ENCODE results near the gene INA.
"Not testable (repeated sequence)": the region's sequence is repeated elsewhere in the genome, so short reads cannot be mapped to it uniquely, and the experiment has no call there.

INA gene

DNA sequence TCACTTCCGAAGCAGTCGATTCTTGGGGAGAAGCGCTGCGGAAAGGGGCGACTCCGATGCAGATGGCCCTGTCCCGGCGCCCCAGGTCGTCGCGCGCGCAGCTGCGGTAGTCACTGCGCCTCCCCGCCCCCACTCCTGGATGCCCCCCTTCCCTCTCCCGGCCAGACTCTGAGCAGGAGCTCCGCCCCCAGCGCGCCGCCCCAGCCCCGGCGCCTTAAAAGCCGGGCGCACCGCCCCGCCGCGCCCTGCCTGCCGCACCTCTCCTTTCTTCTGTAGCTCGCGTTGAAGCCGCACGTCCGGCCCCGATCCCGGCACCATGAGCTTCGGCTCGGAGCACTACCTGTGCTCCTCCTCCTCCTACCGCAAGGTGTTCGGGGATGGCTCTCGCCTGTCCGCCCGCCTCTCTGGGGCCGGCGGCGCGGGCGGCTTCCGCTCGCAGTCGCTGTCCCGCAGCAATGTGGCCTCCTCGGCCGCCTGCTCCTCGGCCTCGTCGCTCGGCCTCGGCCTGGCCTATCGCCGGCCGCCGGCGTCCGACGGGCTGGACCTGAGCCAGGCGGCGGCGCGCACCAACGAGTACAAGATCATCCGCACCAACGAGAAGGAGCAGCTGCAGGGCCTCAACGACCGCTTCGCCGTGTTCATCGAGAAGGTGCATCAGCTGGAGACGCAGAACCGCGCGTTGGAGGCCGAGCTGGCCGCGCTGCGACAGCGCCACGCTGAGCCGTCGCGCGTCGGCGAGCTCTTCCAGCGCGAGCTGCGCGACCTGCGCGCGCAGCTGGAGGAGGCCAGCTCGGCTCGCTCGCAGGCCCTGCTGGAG, at the start of gene INA:
INA (plus strand) TSS at position 243 of the 817 bp plus-strand sequence; CDS start at position 317, 74 bp downstream.
- no peak for DNase-seq (ENCODE audit: low spot score)

DNA sequence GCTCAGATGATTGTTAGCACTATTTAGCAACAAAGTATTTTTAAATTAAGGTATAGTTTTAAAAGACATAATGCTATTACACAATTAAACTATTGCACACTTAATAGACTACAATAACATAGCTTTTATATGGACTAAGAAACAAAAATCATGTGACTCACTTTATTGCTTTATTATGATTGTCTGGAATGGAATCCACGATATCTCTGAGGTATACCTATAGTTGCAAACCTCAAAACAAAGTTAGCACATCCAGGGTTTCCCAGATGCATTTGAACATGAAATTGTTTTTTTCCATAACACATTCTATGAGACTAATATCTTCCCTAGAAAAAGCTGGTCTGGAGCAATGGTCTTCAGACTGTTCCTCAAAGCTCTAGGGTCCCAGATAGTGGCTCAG, 49.5 kb upstream of the INA start:
- DNase-seq (ENCODE audit: low spot score): no peak

DNA sequence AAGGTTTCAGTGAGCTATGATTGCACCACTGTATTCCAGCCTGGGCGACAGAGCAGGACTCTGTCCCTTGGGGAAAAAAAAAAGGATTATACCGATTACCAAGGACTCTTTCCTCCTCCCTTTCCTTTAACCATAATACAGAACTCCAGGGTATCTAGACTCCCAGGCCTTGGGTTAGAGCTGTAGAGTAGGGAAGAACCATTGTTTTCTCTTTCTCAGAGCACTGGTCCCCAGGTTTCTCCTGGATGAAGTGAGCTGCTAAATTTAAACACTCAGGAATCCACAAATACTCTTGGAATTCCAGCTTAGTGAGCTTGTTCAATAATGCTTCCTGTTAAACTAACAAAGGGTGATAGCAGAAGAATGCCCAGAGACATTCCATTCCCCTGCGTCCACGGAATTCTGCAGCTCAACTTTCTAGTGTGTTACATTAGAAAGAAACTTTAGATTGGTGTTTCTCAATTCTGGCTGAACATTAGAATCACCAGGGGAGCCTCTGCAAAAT, 45.8 kb upstream of the INA start:
- no peak for DNase-seq (ENCODE audit: low spot score)

DNA sequence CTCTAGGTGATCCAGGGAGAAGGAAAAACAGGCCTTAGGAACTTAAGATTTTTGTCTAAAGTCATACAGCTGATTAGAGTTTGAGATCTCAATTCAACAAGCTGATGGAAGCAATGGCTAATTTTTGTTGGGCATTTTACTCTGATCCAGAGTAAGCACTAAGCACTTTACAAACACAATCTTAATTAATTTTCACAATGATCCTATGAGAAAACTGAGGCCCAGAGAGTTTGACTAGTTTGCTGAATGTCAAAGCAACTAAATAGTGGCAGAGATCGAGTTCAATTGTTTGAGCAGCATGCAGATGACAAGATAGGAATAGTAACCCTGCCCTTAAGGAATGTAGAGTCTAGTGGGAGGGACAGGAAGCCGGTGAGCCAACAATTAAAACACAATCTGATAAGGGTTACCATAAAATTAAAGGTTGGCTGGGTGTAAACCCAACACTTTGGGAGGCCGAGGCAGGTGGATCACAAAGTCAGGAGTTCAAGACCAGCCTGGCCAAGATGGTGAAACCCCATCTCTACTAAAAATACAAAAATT, 44.7 kb upstream of the INA start:
- DNase-seq (ENCODE audit: low spot score): no peak

DNA sequence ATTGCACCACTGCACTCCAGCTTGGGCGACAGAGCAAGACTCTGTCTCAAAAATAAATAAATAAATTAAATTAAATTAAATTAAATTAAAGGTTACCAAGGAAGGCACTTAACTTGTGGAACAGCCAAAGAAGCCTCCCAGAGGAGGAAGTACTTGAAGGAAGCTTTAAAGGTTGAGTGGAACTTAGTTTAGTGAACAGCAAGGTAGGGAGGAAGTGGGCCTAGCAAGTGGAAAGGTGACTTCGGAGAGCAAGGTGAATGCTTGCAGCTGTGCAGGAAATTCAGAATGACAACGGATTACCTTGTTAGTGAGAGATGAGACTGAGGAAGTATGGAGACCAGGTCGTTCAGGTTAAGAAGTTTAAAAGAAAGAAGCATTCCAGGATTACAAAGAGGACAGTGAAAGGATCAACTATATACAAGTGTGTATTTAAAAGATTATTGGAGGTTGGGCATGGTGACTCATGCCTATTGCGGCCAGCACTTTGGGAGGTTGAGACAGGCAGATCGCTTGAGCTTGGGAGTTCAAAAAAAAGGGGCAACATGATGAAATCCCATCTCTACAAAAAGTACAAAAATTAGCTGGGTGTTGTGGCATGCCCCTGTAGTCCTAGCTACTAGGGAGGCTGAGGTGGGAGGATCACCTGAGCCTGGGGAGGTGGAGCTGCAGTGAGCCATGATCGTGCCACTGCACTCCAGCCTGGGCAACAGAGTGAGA, 44.0 kb upstream of the INA start:
- DNase-seq (ENCODE audit: low spot score): no peak

DNA sequence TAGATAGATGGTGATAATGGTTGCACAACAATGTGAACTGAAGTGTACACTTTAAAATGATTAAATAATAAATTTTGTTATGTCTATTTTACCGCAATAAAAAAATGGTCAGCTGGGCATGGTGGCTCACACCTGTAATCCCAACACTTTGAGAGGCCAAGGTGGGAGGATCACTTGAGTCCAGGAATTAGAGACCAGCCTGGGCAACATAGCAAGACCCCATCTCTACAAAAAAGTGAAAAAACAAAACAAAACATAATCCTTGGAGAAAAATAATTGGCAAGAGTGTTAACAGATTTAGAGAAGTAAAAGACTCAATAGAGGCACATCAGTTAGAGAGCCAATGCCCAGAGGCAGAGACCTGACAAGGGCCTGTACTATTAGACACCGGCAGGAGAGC, 41.2 kb upstream of the INA start:
- no peak for DNase-seq (ENCODE audit: low spot score)

DNA sequence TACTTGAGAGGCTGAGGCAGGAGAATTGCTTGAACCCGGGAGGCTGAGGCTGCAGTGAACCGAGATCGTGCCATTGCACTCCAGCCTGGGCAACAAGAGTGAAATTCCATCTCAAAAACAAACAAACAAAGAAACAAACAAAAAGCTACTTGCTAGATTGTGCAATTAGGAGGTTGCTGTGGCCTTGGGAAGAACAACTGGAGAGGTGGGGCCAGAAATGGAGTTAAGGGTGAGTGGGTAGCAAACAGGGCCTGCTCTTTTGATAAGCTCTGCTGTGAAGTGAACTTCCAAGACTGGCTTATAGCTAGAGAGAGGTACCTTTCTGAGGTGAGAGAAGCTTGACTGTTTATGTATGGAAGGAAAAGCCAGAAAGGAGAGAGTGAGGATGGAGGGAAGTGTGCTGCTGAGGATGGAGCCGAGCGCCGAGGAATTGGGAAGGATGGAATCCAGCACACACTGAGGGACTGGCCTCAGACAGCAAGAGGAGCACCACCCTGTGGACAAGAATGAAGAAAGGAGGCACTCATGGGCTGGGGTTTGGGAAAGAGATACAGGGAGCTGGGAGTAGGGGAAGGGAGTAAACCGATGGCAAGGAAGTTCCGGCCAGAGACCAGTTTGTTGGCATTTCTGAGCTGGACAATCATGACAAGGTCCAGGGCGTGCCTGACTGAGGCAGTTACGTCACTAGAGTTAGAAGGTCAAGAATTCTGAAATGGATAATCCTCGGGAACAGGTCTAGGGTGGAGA, 38.3 kb upstream of the INA start:
- DNase-seq (ENCODE audit: low spot score): no peak

DNA sequence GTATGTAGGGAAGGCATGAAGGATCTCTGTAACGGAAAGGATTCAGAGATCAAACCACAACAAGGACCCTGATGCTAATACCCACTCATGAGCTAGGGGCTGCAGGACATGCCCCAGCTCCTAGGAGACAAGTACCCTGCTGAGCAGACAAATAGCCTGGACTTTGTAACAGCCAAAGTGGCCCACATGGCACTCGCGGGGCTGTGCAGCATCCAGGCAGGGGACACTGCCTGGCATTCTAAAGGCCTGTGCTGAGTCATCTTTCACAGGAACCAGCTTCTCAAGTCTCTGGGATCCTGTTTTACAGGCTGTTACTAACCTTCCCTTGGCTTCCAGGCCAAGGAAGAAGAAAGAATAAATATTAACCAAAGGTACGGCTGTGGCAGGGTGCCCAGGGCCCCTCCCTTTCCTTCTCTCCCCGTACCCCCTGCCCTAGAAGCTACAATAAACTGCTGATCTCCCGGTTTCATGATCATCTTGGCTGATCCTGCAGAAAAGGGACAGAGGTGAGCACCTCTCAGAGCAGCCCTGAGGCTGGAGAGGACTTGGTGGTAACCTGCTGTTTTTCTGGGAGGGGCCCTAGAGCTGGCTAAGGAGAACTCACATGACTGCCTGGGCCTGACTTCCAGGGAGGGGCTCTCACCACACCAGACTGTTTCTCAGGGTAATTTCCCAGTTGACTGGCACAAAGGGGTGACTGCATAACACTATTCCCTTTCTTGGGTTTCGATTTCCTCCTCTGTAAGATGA, 35.5 kb upstream of the INA start:
- peak; percentile 28 for DNase-seq (ENCODE audit: low spot score)

DNA sequence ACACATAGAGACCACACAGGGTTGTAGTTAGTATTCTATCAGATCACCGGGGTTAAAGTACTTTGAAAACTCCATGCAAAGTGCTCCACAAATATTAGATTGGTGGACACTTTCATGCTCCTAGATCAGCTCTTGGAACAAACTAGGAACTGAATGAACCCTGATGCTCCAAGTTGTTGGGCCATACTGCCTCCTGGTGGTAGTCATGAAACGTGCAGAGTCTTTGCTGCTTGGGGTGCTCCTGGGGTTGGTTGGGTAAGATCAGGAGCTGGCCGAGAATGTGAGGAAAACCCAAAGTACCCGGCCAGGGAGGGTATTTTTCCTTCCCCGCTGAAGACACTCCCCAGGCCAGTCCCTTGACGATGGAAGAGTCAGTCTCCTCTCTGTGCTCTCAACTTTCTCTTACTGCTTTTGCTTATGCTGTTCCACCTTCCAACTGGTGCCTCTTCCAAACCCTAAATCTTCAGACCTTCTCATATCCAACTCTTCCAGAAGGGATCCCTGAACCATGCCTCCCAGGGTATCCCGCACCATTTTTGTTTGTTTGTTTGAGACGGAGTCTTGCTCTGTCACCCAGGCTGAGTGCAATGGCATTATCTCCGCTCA, 32.2 kb upstream of the INA start:
- DNase-seq (ENCODE audit: low spot score): peak; percentile 90

DNA sequence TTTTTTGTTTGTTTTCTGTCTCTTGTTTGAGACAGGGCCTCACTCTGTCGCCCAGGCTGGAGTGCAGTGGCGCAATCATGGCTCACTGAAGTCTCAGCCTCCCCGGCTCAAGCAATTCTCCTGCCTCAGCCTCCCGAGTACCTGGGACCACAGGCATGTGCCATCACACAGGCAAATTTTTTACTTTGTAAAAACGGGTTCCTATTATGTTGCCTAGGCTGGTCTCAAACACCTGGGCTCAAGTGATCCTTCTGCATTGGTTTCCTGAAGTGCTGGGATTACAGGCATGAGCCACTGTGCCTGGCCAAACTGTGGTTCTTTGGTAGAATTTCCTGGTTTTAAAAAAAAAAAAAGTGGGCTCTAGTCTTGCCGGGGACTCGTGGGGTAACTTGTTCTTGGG, 31.4 kb upstream of the INA start, which contains the start of gene RPEL1:
RPEL1 (plus strand) TSS at position 301 of the 400 bp plus-strand sequence. CDS start 110 bp downstream, outside the sequence.
- not testable (repeated sequence) for DNase-seq (ENCODE audit: low spot score)

DNA sequence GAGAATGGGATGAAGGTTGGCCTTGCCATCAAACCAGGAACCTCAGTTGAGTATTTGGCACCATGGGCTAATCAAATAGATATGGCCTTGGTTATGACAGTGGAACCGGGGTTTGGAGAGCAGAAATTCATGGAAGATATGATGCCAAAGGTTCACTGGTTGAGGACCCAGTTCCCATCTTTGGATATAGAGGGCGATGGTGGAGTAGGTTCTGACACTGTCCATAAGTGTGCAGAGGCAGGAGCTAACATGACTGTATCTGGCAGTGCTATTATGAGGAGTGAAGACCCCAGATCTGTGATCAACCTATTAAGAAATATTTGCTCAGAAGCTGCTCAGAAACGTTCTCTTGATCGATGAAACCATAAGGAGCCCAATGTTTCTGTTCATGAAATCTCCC, 30.6 kb upstream of the INA start:
- no peak for DNase-seq (ENCODE audit: low spot score)

DNA sequence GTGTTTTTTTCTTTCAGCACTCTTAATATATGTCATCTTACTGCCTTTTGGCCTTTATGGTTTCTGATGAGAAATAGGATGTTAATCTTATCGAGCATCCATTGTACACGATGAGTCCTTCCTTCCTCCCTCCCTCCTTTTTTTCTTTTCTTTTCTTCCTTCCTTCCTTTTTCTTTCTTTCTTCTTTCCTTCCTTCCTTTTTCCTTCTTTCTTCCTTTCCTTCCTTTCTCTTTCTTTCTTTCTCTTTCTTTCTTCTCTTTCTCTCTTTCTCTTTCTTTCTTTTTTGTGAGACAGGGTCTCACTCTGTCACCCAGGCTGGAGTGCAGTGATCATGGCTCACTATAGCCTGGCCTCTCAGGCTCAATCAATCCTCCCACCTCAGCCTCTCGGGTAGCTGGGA, 22.8 kb upstream of the INA start:
- DNase-seq (ENCODE audit: low spot score): no peak

DNA sequence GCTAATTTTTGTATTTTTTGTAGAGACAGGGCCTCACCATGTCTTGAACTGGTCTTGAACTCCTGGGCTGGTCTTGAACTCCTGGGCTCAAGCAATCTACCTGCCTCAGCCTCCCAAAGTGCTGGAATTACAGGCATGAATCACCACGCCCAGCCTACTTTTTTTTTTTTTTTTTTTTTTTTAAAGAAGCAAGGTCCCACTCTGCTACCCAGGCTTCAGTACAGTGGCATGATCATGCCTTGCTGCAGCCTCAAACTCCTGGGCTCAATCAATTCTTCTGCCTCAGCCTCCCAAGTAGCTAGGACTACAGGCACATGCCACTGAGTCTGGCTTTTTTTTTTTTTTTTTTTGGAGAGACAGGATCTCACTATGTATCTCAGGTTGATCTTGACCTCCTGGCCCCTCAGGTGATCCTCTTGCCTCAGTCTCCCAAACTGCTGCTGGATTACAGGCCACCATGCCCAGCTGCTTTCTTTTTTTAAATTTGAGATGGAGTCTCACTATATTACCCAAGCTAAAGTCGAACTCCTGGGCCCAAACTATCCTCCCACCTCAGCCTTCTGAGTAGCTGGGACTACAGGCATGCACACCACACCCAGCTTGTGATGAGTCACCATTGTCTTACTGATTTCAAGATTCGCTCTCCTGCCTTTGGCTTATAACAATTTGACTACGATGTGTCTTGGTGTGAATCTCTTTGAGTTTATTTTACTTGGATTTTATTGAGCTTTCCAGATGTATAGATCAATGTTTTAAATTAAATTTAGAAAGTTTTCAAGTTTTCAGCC, 22.2 kb upstream of the INA start:
- no peak for DNase-seq (ENCODE audit: low spot score)

DNA sequence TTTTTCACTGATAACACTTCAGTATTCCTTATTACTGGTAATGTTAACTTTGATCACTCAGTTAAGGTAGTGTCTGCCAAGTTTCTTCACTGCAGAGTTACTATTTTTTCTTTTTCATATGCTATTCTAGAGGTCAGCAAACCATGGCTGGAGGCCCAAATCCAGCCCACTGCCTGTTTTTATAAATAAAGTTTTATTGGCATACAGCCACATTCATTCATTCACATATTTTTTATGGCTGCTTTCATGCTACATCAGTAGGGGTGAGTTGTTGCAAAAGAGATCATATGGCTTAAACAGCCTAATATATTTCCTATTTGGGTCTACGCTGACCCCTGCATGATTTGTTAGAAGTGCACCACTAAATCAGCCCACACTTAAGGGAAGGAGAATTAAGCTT, 20.3 kb upstream of the INA start:
- DNase-seq (ENCODE audit: low spot score): no peak

DNA sequence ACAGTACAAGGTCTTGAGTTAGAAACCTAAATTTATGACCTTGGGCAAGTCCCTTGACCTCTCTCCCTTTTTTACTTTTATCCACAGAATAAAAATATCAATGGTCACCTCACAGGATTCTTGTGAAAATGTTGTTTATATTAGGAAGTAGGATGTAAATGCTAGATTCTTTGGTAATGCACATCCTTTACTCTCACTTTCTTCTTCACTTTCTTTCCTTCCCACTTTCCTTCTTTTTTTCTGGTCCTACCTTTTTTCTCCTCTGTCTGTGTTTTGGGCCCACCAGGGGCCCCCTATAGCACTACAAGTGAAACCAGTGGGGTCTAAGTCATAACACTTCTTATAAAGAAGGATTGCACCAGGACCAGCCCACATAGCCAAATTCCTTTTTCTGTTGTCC, 19.1 kb upstream of the INA start:
- DNase-seq (ENCODE audit: low spot score): no peak

DNA sequence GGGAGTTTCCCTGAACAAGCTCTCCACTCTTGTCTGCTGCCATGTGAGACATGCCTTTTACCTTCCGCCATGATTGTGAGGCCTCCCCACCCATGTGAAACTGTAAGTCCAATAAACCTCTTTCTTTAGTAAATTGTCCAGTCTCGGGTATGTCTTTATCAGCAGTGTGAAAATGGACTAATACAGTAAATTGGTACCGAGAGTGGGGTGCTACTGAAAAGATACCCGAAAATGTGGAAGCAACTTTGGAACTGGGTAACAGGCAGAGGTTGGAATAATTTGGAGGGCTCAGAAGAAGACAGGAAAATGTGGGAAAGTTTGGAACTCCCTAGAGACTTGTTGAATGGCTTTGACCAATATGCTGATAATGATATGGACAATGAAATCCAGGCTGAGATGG, 18.0 kb upstream of the INA start:
- DNase-seq (ENCODE audit: low spot score): not testable (repeated sequence)

DNA sequence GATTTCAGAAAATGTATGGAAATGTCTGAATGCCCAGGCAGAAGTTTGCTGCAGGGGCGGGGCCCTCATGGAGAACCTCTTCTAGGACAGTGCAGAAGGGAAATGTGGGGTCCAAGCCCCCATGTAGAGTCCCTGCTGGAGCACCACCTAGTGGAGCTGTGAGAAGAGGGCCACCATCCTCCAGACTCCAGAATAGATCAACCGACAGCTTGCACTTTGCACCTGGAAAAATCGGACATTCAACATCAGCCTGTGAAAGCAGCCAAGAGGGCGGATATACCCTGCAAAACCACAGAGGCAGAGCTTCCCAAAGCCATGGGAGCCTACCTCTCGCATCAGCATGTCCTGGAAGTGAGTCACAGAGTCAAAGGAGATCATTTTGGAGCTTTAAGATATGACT, 16.9 kb upstream of the INA start:
- no peak for DNase-seq (ENCODE audit: low spot score)

DNA sequence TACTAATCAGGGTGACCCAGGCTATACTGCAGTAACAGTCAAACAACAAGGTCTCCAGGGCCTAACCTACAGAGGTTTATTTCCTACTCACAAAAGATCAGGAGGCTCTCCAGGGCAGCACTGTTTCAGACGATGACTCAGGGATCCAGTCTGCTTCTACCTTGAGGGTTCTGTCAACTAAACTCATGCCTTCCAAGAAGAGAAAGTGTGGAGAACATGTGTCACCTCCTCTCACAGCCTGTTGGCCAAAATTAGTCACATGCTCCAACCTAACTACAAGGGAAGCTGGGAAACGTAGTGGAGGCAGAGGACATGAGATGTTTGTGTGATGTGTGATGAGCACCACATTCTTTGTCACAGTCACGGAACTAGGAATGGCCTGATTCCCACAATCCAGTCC, 14.7 kb upstream of the INA start:
- no peak for DNase-seq (ENCODE audit: low spot score)

DNA sequence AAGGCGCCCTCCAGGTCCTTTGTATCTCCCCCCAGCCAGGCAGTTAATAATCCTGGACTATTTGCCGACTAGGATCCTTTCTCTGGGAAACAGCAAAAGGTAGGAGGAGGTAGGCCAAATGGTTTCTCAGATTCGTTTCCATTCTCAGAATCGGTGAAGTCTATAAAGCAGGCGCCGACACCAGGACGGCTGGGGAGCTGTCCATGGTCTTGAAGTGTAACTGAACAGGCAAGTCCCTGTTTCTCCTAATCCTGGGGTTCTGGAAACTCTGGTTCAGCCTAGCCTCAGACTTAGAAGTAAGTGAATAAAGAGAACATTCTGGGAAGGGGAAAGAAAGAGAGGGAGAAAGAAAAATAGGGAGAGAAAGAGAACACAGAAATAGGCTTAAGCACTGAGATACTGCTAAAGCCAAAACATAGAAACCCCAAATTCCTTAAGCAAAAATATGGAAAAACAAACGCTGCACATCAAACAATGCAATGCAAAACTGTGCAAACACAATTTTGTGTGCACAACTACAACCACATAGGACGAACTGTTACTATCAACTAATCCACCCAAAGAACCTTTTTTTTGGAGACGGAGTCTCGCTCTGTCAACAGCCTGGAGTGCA, 11.1 kb upstream of the INA start:
- DNase-seq (ENCODE audit: low spot score): peak; percentile 28

DNA sequence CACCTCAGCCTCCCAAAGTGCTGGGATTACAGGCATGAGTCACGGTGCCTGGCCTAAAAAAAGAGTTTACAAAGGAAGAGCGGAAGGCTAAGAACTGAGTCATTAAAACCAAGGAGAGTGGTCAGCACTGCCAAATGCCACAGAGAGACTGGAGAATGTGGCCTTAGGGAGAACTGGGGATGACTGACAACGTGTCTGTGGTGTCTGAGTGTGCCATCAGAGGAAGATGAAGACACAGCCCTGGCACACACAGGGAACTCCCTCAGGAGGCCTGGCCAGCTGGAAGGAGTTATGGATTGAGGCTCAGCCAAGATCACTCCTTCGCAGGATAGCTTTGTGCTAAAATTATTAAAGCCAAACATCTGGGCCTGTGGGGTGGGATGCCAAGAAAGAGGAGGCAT, 3.9 kb upstream of the INA start:
- no peak for DNase-seq (ENCODE audit: low spot score)

Data from pons (tissue), 1 donor.